H1 (cell line): ENCODE results near the gene WIPI1. TPM values are rescaled to one million over a fixed set of nuclear protein-coding genes. Genes with fewer than 3 reads are reported as not detected.

Source experiments
- CTCF ChIA-PET: fragments of 300-600 bp; sonication (Branson Sonifier 250); formaldehyde crosslinking; loops from one replicate; lab custom pipeline; 2021; ENCODE audit not compliant: partially characterized antibody; lab: Charles Lee
- POLR2A ChIA-PET: fragments of 300-600 bp; sonication (Branson Sonifier 250); formaldehyde crosslinking; loops from one replicate; lab custom pipeline; 2021; ENCODE audit warnings: inconsistent platforms; ENCODE audit not compliant: partially characterized antibody; lab: Charles Lee
- DNase-seq, 2 experiments: peaks; one replicate each; pipeline versions ENCODE4 v3.0.0 to v3.0.0-alpha.2; 2010 to 2022; ENCODE audit warnings: low spot score in 2 of 2, low read depth in 1 of 2, mixed read lengths in 1 of 2
- FAIRE-seq: peaks from 2 replicates; lab custom pipeline; 2011; peaks lifted over from hg19 to GRCh38; lab: Jason Lieb, UNC
- H2AFZ ChIP-seq: 2 replicates; pipeline ENCODE4 v1.8.1; 2012; ENCODE audit warnings: low read length, inconsistent platforms
- H2AK5ac ChIP-seq: 2 replicates; pipeline ENCODE4 v1.6.1; 2013; ENCODE audit warnings: low read depth, low read length
- H2BK120ac ChIP-seq: replicated peaks from 2 replicates; pipeline ENCODE3; 2013; ENCODE audit warnings: low read depth, low read length, inconsistent platforms
- H2BK12ac ChIP-seq: 2 replicates; pipeline ENCODE4 v1.6.1; 2013; ENCODE audit warnings: low read depth, low read length
- H2BK15ac ChIP-seq: 2 replicates; pipeline ENCODE4 v1.6.1; 2013; ENCODE audit warnings: low read length
- H2BK20ac ChIP-seq: 2 replicates; pipeline ENCODE4 v1.6.1; 2013; ENCODE audit warnings: low read length
- H2BK5ac ChIP-seq: 2 replicates; pipeline ENCODE4 v1.6.1; 2013; ENCODE audit warnings: low read depth, low read length
- H3K14ac ChIP-seq: 2 replicates; pipeline ENCODE4 v1.6.1; 2013; ENCODE audit warnings: inconsistent platforms; ENCODE audit not compliant: insufficient read length
- H3K18ac ChIP-seq: 2 replicates; pipeline ENCODE4 v1.6.1; 2013; ENCODE audit warnings: low read length; ENCODE audit errors: extremely low read depth
- H3K23ac ChIP-seq: 2 replicates; pipeline ENCODE4 v1.6.1; 2013; ENCODE audit warnings: inconsistent platforms; ENCODE audit not compliant: insufficient read length
- H3K23me2 ChIP-seq: 2 replicates; pipeline ENCODE4 v1.6.1; 2013; ENCODE audit warnings: low read depth, low read length
- H3K27ac ChIP-seq: 2 replicates; pipeline ENCODE4 v1.6.1; 2011; ENCODE audit warnings: low read depth, low read length, inconsistent platforms
- H3K27me3 ChIP-seq, 4 experiments: replicated peaks in 1 of 4; 1 replicate in 1 of 4; 2 replicates in 3 of 4; pipeline versions ENCODE4 v1.6.1 to v1.8.1; 2011 to 2013; ENCODE audit warnings: low read length in 3 of 4, mild to moderate bottlenecking in 3 of 4, inconsistent platforms in 2 of 4, mixed read lengths in 2 of 4, moderate library complexity in 1 of 4; ENCODE audit not compliant: control insufficient read depth in 3 of 4, insufficient read depth in 3 of 4; ENCODE audit errors: extremely low read depth in 1 of 4
- H3K36me3 ChIP-seq, 4 experiments: 2 replicates each; pipeline versions ENCODE4 v1.6.1 to v1.8.1; 2011 to 2013; ENCODE audit warnings: mild to moderate bottlenecking in 4 of 4, low read length in 3 of 4, moderate library complexity in 2 of 4, control low read depth in 1 of 4, inconsistent platforms in 1 of 4; ENCODE audit not compliant: insufficient read depth in 4 of 4, control insufficient read depth in 2 of 4
- H3K4ac ChIP-seq: replicated peaks from 2 replicates; pipeline ENCODE3; 2013; ENCODE audit warnings: low read length, low read depth, mixed read lengths, inconsistent platforms; ENCODE audit not compliant: insufficient read length
- H3K4me1 ChIP-seq, 4 experiments: replicated peaks in 1 of 4; 1 replicate in 1 of 4; 2 replicates in 3 of 4; pipeline versions ENCODE4 v1.6.1 to v1.8.1; 2011 to 2013; ENCODE audit warnings: low read length in 3 of 4, inconsistent platforms in 2 of 4, mixed read lengths in 1 of 4; ENCODE audit not compliant: insufficient read depth in 4 of 4, control insufficient read depth in 3 of 4
- H3K4me2 ChIP-seq, 2 experiments: 2 replicates each; pipeline versions ENCODE4 v1.6.1 to v1.8.1; 2011 to 2013; ENCODE audit warnings: low read depth in 2 of 2, low read length in 2 of 2, control low read depth in 1 of 2, inconsistent platforms in 1 of 2, mild to moderate bottlenecking in 1 of 2; ENCODE audit not compliant: insufficient read depth in 1 of 2
- H3K4me3 ChIP-seq, 4 experiments: fragments of 200-600, 300-600 bp in 1 of 4; sonication (generic), shearing (Covaris generic), sonication (Bioruptor Twin) in 1 of 4; 2 replicates each; pipeline versions ENCODE4 v1.5.1 to v1.8.1; 2011 to 2016; ENCODE audit warnings: low read length in 4 of 4, low read depth in 3 of 4, control low read depth in 2 of 4, inconsistent platforms in 2 of 4, mild to moderate bottlenecking in 2 of 4, mixed read lengths in 1 of 4, moderate library complexity in 1 of 4; ENCODE audit not compliant: insufficient read depth in 2 of 4; ENCODE audit errors: extremely low read depth in 1 of 4
- H3K56ac ChIP-seq: replicated peaks from 2 replicates; pipeline ENCODE3; 2013; ENCODE audit warnings: low read depth, mild to moderate bottlenecking, mixed read lengths, low read length, inconsistent platforms; ENCODE audit not compliant: insufficient read length
- H3K79me1 ChIP-seq: 2 replicates; pipeline ENCODE4 v1.6.1; 2013; ENCODE audit warnings: low read depth, low read length, control low read depth
- H3K79me2 ChIP-seq, 2 experiments: 2 replicates each; pipeline versions ENCODE4 v1.6.1 to v1.8.1; 2012 to 2013; ENCODE audit warnings: low read length in 2 of 2, mild to moderate bottlenecking in 2 of 2, inconsistent platforms in 1 of 2; ENCODE audit not compliant: insufficient read depth in 2 of 2, control insufficient read depth in 1 of 2
- H3K9ac ChIP-seq, 4 experiments: replicated peaks in 1 of 4; 1 replicate in 1 of 4; 2 replicates in 3 of 4; pipeline versions ENCODE4 v1.6.1 to v1.8.1; 2011 to 2013; ENCODE audit warnings: low read depth in 3 of 4, low read length in 3 of 4, control low read depth in 2 of 4, mild to moderate bottlenecking in 2 of 4, moderate library complexity in 2 of 4, inconsistent platforms in 1 of 4; ENCODE audit errors: extremely low read depth in 1 of 4
- H3K9me3 ChIP-seq, 2 experiments: 2 replicates each; pipeline versions ENCODE4 v1.6.1 to v1.8.1; 2012 to 2013; ENCODE audit warnings: mild to moderate bottlenecking in 2 of 2, moderate library complexity in 2 of 2, control low read depth in 1 of 2, inconsistent platforms in 1 of 2, low read depth in 1 of 2, low read length in 1 of 2, mixed read lengths in 1 of 2; ENCODE audit not compliant: insufficient read depth in 2 of 2
- H4K20me1 ChIP-seq, 2 experiments: replicated peaks in 1 of 2; 2 replicates each; pipeline versions ENCODE3 to v1.8.1; 2011 to 2013; ENCODE audit warnings: inconsistent platforms in 2 of 2, low read length in 2 of 2, mild to moderate bottlenecking in 1 of 2; ENCODE audit not compliant: insufficient read depth in 2 of 2, control insufficient read depth in 1 of 2
- H4K5ac ChIP-seq: 2 replicates; pipeline ENCODE4 v1.6.1; 2013; ENCODE audit warnings: low read length, low read depth, mixed read lengths, inconsistent platforms; ENCODE audit not compliant: insufficient read length
- H4K8ac ChIP-seq: 2 replicates; pipeline ENCODE4 v1.8.0; 2013; ENCODE audit warnings: mild to moderate bottlenecking, moderate library complexity, low read length, inconsistent platforms; ENCODE audit not compliant: insufficient read depth; ENCODE audit errors: extremely low read depth
- H4K91ac ChIP-seq: replicated peaks from 2 replicates; pipeline ENCODE3; 2013; ENCODE audit warnings: low read length, mixed read lengths, inconsistent platforms; ENCODE audit not compliant: insufficient read length
- ATF2 ChIP-seq: IDR thresholded peaks from 2 replicates; pipeline ENCODE4 v1.6.1; 2012; ENCODE audit warnings: low read length, inconsistent platforms
- BACH1 ChIP-seq: IDR thresholded peaks from 2 replicates; pipeline ENCODE4 v1.6.1; 2012; ENCODE audit warnings: low read length, improper control_type of control experiment
- YY1 ChIP-seq: IDR thresholded peaks from 2 replicates; pipeline ENCODE4 v1.6.1; 2011; ENCODE audit warnings: low read depth, mild to moderate bottlenecking, low read length
- WGBS, 2 experiments: shearing (Covaris generic) in 1 of 2; methylation state at CpG; one replicate each; pipeline versions ENCODE4 v1.1.6 to v1.1.7; 2013 to 2015; ENCODE audit warnings: low lambda C conversion rate in 2 of 2, mixed read lengths in 2 of 2, inconsistent platforms in 1 of 2, low coverage in 1 of 2, missing lambda C conversion rate in 1 of 2; ENCODE audit not compliant: insufficient replicate concordance in 2 of 2, insufficient coverage in 1 of 2, insufficient read length in 1 of 2; ENCODE audit errors: extremely low coverage in 1 of 2, missing lambda C conversion rate in 1 of 2; 5-methylcytosine and 5-hydroxymethylcytosine counted together
- polyA plus RNA-seq, 7 experiments: library from polyadenylated mRNA; depleted of rRNA in 3 of 7; stranded (reverse) in 5 of 7; unstranded in 2 of 7; fragments of >200 nt in 5 of 7; fragments of 200-250 nt in 2 of 7; gene quantifications; 1 replicate in 5 of 7; 2 replicates in 1 of 7; 4 replicates in 1 of 7; pipeline versions ENCODE4 v1.2.1 to v1.2.3, GENCODE V29; 2011 to 2013; ENCODE audit warnings: missing spikeins in 2 of 7, mixed read lengths in 2 of 7
- total RNA-seq: library from RNA; stranded (reverse); fragmentation: NEBNext Ultra II Directional; extraction: Animal tissue kit (Norgen Biotek cat#: 25700); gene quantifications from 2 replicates; pipeline ENCODE4 v1.2.1, GENCODE V29; 2021
- TF ChIP-seq, protein P1 (sequence below): IDR thresholded peaks from 2 replicates; pipeline ENCODE4 v1.6.1; 2012; ENCODE audit warnings: inconsistent platforms

The WIPI1 gene
- total and polyA plus RNA-seq, 2 of the 8 experiments (the other 6 are each of a cell fraction or from before 2014, with no cell fraction given) = 16.6 to 17.4 TPM

DNA sequence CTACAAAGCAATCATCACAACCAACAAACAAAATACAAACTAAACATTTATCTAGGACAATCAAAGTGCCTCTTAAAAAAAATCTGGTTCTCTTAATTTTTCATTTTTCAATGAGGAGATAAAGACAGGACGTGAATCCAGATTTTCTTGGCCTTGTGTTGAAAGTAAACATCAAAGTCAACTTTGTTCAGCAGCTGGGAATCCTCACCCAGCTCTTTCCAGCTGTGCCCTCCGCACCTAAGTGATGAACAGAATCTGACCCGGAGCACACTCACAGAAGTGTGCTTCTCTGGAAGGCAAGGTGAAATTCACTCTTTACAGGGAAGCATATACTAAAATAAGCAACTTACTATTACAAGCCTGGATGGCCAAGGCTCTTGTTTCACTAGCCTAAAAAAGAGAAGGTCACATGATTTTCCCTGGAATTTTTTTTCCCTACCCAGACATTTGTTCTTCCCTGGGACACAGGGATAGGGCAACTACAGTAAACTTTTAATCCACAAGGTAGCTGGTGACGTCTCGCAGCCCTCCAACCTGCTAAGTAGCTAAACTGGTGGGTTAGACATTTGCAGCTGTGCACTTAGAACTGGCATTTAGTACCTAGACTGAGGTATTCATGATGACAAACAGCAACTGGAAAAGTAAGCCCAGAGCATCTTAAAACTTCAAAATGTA lies 3.2 kb downstream of the WIPI1 start:
- Histone ChIP-seq H2AFZ (no peak overlapping the region), H3K27me3 (no peaks in the 10 kb centered on the region), H3K36me3 (no peaks in the 10 kb centered on the region), H2AK5ac (no peak overlapping the region), H3K14ac (no peak overlapping the region), H3K27ac (no peak overlapping the region), H3K23me2 (peaks cover 8% of the 10 kb centered on the region; the same call in 1 of the 2 replicates), H2BK12ac (no peak overlapping the region), H3K79me1 (no peaks in the 10 kb centered on the region), H3K4ac (no peak overlapping the region), H3K23ac (no peak overlapping the region), H3K56ac (no peak overlapping the region), H3K18ac (no peak overlapping the region), H2BK20ac (no peak overlapping the region), H4K5ac (no peak overlapping the region), H3K9me3 (no peaks in the 10 kb centered on the region), H2BK120ac (no peak overlapping the region), H4K91ac (no peak overlapping the region), H4K20me1 (peaks cover 0 to 1% of the 10 kb centered on the region in 2 experiments), H3K4me1 (peaks cover 3 to 4% (median 3%) of the 10 kb centered on the region in 4 experiments; a peak in 5 of 7 replicates), H3K79me2 (no peaks in the 10 kb centered on the region), H3K9ac (no peak overlapping the region), H4K8ac (no peak overlapping the region), H3K4me2 (no peak overlapping the region), H2BK15ac (no peak overlapping the region), H2BK5ac (no peak overlapping the region), H3K4me3 (no peak overlapping the region)
- ChIA-PET POLR2A (interaction anchor here (0.6 kb wide), 1 partner anchor 22 kb away, joined by 3 read pairs; no protein-coding TSS in a partner anchor), CTCF (interaction anchor here (0.7 to 4.1 kb wide), 5 partner anchors 10 to 246 kb away, joined by 3 to 25 read pairs (median 5); no protein-coding TSS in a partner anchor)
- FAIRE-seq = no peak
- TF ChIP-seq YY1 = no peak
- TF ChIP-seq, protein P1, sequence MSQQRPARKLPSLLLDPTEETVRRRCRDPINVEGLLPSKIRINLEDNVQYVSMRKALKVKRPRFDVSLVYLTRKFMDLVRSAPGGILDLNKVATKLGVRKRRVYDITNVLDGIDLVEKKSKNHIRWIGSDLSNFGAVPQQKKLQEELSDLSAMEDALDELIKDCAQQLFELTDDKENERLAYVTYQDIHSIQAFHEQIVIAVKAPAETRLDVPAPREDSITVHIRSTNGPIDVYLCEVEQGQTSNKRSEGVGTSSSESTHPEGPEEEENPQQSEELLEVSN = no peak
- TF ChIP-seq ATF2 = no peak
- TF ChIP-seq BACH1 = no peak
- DNase-seq = no peak
- whole genome bisulfite sequencing, 2 experiments = 96% methylated on average over 5 of the region's 5 CpGs; no CpG with 5 or more reads in 1 of the 2 experiments
